Sigmoid colon (tissue), 4 donors: ENCODE results near the gene DDR1.

Experiments
- CTCF ChIP-seq, 4 experiments: fragments of 450-650 bp in 3 of 4; fragments of 200-600 bp in 1 of 4; IDR thresholded peaks; one replicate each; pipeline ENCODE4 v1.5.1; 2016 to 2019; ENCODE audit warnings: antibody characterized with exemption in 4 of 4, mild to moderate bottlenecking in 3 of 4, moderate library complexity in 2 of 4
- EP300 ChIP-seq, 4 donors: sonication (generic); formaldehyde crosslinking; IDR thresholded peaks; one replicate each; pipeline ENCODE4 v1.6.1; 2017; ENCODE audit warnings: antibody characterized with exemption in 4 of 4
- POLR2A ChIP-seq, 2 donors: fragments of 450-650 bp; IDR thresholded peaks; one replicate each; pipeline ENCODE4 v1.6.1; 2016; ENCODE audit warnings: antibody characterized with exemption in 2 of 2, mild to moderate bottlenecking in 2 of 2, moderate library complexity in 2 of 2
- POLR2AphosphoS5 ChIP-seq, 4 donors: sonication (generic); formaldehyde crosslinking; IDR thresholded peaks; one replicate each; pipeline ENCODE4 v1.6.1; 2017; ENCODE audit warnings: antibody characterized with exemption in 4 of 4

GRCh38 chr6:30845183-30845582 lies 39.1 kb upstream of the DDR1 start:
- no peak for TF ChIP-seq CTCF (IDR thresholded peaks at IDR 0.05)
- TF ChIP-seq EP300 (IDR thresholded peaks at IDR 0.05), result no peak
- TF ChIP-seq POLR2AphosphoS5 (IDR thresholded peaks at IDR 0.05), result no peak
- no peak for TF ChIP-seq POLR2A (IDR thresholded peaks at IDR 0.05)
